ENCODE measurements around the gene GPC5.
"Not testable (repeated sequence)": the region's sequence is repeated elsewhere in the genome, so short reads cannot be mapped to it uniquely, and the experiment has no call there.

The GPC5 gene

GRCh38 chr13:91660076-91660415 is 261.6 kb downstream of the GPC5 start:
- FAIRE-seq: no peak

- no peak for FAIRE-seq
Measured at GRCh38 chr13:91661692-91662490, 263.5 kb downstream of the GPC5 start.

- no peak for FAIRE-seq
Measured at GRCh38 chr13:91664039-91664438, 265.6 kb downstream of the GPC5 start.

DNA sequence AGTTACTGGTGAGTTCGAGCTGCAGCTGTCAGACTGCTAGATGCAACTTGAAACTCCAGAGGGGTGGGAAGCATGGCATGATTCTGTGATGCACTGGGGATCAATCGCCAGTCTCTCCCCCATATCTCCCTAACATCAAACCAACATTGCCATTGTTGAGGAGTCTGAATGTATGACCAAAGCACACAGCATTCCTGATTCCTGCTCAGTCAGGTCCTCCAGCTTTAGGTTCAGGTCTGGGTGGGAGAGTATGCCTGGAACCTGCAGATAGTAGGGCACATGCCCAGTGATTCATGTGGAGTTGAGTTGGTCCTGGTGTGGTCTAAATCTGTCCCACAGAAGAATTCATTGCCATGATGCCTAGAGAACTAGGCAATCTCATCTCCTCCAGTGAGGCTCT is 269.1 kb downstream of the GPC5 start:
- no peak for FAIRE-seq

DNA sequence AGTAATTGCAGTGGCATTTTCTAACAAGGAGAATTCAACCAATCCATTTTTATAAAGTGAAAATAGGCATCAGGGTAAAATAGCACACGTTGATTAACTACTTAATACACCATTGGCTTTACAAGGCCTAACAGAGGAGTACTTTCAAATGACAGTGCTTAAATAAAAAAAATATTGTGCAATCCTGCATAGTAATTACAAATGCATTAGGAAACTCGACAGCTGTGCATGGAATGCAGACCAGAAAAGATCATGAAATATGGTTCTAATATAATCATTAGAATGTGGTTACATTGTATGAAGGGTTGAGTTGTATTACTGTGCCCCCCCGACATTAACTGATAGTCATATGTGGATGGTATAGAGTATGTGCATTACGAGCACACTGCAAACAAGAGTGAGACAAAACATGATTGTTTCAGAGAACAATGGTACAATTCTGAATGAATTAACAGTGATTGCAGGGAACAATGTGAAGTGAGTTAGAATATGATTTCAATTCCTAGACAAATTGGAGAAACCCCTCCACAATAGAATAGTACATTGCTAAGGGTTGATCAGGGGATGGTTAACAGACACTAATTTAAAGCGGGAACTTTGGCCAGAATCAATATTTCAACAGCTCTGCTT is 270.6 kb downstream of the GPC5 start:
- FAIRE-seq: no peak

DNA sequence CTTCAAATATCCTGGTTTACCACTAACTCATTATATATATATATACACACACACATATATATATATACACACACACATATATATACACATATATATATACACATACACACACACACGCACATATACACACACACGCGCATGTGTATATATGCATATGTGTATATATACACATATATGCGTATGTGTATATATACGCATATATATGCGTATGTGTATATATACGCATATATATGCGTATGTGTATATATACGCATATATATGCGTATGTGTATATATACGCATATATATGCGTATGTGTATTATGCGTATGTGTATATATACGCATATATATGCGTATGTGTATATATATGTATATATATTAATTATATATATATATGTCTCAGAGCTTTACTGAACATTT is 275.9 kb downstream of the GPC5 start:
- FAIRE-seq: not testable (repeated sequence)

DNA sequence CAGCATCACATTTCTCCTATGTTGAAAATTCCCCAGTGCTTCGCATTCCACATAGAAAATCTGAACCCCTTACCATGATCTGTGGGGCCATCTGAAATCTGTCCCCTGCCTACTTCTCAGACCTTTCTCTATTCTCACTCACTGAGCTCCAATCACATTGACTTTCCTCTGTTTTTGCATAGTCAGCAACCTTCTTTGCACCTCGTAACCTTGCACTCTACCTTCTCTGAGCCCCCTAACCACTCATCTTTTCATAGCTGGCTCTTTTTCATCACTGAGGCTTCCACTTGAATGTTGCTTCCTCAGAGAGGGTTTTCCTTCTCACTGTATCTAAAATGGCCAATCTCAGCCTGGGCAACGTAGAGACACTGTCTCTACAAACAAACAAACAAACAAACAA is 286.3 kb downstream of the GPC5 start:
- FAIRE-seq: no peak

DNA sequence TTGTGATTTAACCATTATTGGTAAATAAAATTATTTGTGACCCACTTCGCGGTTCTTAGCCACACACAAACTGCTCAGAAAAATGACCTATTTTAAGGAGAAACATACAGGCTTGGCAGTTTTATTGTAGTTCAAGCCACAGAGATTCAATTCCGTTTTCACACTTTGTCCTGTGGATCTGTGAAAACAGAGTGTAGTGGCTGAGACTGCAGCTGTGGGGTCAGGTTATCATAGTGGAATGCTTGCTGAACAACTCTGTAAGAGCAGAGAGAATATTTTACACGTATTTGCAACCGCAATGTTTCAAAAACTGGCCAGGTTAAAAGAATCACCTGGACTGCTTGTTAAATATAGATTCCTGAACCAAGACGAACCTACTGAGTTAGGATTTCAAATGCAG is 292.5 kb downstream of the GPC5 start:
- FAIRE-seq: no peak

- FAIRE-seq: no peak
Measured at GRCh38 chr13:91693466-91693865, 295.0 kb downstream of the GPC5 start.

DNA sequence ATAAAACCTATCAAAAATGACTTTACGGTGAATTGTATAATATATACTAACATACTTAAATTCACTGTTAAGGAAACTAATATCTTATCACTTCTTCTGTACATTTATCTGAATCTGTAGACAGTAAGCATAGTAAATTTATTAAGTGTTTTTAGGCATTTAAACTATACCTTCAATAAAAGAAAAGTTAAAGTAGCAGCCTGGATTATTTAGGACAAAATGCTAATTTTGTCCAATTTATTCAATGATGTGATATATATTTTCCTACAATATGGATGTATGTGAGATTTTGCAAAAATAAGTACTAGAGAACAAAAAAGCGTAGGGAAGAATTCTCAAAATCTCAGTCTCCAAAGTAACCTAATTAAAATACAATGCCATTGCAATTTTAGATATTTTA is 299.9 kb downstream of the GPC5 start:
- FAIRE-seq: no peak

GRCh38 chr13:91698767-91699166 is 300.3 kb downstream of the GPC5 start:
- no peak for FAIRE-seq

GRCh38 chr13:91699863-91700262 is 301.4 kb downstream of the GPC5 start:
- FAIRE-seq: no peak

DNA sequence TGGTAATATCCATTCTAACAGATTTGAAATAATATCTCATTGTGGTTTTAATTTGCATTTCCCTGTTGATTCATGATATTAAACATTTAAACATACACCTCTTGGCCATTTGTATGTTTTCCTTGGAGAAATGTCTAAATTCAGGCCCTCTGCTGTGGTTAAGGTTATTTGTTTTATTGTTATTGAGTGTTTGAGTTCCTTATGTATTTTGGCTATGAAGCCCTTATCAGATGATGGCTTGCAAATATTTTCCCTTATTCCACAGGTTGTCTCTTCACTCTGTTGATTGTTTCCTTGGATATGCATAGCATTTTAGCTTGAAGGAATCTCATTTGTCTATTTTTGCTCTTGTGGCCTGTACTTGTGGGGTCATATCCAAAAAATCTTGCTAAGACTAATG is 303.6 kb downstream of the GPC5 start:
- FAIRE-seq: no peak

- no peak for FAIRE-seq
Measured at GRCh38 chr13:91702411-91702810, 304.0 kb downstream of the GPC5 start.

- FAIRE-seq: no peak
Measured at GRCh38 chr13:91704398-91704797, 306.0 kb downstream of the GPC5 start.

- no peak for FAIRE-seq
Measured at GRCh38 chr13:91708558-91708957, 310.1 kb downstream of the GPC5 start.

DNA sequence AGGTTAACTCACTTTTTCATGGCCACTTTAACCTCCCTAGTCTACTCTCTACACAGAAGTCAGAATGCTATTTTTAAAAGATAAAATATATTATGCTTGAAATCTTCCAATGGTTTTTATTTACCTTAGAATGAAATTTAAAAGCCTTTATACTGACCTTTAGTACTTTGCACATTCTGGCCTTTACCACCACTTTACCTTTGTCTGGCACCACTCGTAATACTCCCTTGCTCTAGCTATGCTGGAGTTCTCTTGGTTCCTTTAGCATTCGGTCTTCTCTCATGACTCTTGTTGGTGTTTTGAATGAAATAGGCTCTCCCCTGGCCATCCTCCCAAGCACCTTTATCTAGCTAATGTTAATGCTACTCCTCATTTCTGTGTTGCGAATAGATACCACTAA is 310.8 kb downstream of the GPC5 start:
- no peak for FAIRE-seq

DNA sequence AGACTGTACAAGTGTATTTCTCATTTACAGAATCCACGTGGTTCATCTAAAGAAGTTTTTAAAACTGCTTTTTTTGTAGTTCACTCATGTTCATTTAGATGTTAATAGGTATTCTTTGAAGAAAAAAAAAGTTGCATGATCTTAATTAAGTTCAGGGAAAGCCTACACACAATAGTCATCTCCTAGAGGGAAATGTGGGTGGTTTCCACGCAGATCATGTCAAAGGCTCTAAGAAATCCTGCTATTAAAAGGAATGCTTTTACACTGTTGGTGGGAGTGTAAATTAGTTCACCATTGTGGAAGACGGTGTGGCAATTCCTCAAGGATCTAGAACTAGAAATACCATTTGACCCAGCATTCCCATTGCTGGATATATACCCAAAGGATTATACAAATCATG is 312.3 kb downstream of the GPC5 start:
- no peak for FAIRE-seq

- FAIRE-seq: no peak
Measured at GRCh38 chr13:91714855-91715254, 316.4 kb downstream of the GPC5 start.

DNA sequence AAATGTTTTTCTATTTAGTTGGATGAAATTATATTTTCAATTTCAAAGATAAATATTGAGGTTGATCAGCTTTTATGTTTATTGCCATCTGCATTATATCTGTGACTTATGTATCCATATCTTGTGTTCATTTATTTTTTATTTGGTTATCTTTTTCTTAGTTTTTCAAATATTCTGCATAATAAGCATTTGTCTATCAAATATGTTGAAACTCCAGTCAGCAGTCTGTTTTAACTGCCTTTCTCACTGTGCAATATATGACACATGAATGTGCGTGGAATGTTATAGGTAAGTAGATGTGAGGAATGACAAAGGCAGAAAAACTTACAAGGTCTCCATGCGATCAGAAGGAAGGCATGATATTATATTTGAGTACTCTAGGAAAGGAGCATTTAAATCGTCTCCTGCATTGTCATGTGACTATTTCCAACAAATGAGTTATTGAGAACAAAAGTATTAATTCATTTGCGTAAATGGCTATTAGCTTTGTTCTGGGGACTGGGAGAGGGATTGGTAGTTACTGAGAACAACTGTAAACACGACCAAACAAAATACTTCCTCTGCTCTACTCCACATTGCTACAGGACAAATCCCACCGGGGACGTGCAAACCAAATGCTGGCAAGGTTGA is 318.1 kb downstream of the GPC5 start:
- FAIRE-seq: no peak

DNA sequence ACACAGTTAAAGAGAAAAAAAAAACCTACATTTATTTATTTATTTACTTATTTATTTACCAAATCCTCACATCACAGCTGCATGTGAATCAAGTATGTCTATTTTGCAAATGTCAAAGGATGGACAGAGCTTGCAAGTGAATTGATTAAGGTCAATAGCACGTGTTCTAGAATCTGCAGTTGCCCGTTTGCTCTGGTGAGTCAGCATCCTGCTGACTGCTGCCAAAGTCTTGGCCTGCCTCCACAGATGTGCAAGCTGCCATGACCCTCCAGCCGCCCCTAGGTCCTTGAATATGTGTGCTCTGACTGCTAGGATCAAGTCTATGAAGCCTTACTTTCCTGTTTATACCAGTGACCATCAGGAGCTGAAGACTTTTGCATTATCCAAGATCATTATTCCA is 320.6 kb downstream of the GPC5 start:
- FAIRE-seq: no peak

- no peak for FAIRE-seq
Measured at GRCh38 chr13:91721413-91721812, 323.0 kb downstream of the GPC5 start.

DNA sequence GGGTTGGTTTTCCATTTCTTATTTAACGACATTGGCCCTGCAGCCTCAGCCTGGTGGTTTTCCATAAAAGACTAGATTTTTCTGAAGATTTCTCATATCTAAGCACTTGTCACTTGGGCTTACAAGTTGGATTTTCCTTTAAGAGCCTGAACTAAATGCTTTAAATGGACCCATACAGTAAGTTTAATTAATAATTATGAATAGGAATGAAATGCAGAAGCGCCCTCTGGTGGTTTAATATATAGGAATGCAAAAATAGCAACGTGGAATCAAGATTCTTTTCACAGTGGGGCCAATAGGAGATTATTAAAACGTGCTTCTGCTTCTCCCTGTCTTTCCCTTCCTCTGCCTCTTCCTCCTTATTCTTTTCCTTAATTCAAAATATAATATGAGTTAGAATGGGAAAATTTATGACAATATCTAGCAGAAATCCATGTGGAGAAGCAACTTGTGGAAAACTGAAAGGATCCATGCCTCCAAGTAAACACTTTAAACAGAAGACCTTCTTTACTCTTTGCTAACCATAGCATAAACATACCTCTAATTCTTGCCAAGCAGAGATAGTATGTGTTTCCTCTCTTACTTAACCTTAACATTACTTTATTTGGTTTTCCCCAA is 324.0 kb downstream of the GPC5 start:
- FAIRE-seq: peak; percentile 82

DNA sequence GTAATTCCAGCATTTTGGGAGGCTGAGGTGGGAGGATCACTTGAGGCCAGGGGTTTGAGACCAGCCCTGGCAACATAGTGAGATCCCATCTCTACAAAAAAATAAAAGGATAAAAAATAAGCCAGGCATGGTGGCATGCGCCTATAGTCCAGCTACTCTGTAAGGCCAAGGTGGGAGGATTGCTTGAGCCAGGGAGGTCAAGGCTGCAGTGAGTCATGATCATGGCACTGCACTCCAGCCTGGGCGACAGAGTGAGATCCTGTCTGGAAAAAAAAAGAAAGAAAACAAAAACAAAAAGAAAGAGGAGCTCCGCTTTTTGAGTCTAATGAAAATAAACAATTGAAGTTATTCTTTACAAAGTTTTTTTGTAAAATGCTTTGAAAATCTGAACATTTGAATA is 326.2 kb downstream of the GPC5 start:
- no peak for FAIRE-seq
